Vagina (tissue), 2 donors: Measurements from ENCODE around the gene TMCC2. TPM values are rescaled to one million over a fixed set of nuclear protein-coding genes. Genes with fewer than 3 reads are reported as not detected.
A peak's percentile ranks its signal among the peaks of the same experiment; 100 is the strongest.
"Not testable (repeated sequence)": the region's sequence is repeated elsewhere in the genome, so short reads cannot be mapped to it uniquely, and the experiment has no call there.

Experiments
- DNase-seq, 2 donors: peaks; one replicate each; pipeline ENCODE4 v3.0.0-alpha.2; 2017; ENCODE audit errors: extremely low spot score in 2 of 2
- H3K27ac ChIP-seq: fragments of 200-600 bp; sonication (generic); one replicate; pipeline ENCODE4 v1.5.1; 2019
- H3K27me3 ChIP-seq: fragments of 200-600 bp; sonication (generic); one replicate; pipeline ENCODE4 v1.5.1; 2019
- H3K36me3 ChIP-seq, 2 donors: fragments of 200-600 bp; sonication (generic); one replicate each; pipeline ENCODE4 v1.5.1; 2017 to 2019
- H3K4me1 ChIP-seq: fragments of 200-600 bp; sonication (generic); one replicate; pipeline ENCODE4 v1.5.1; 2019
- H3K4me3 ChIP-seq, 2 donors: fragments of 200-600 bp; sonication (generic); 1 replicate in 1 of 2; 2 replicates in 1 of 2; pipeline ENCODE4 v1.5.1; 2016 to 2019
- H3K9me3 ChIP-seq: fragments of 200-600 bp; sonication (generic); one replicate; pipeline ENCODE4 v1.5.1; 2019
- POLR2A ChIP-seq, 2 donors: fragments of 450-650 bp; IDR thresholded peaks; one replicate each; pipeline ENCODE4 v1.6.1; 2017; ENCODE audit warnings: antibody characterized with exemption in 2 of 2, mild to moderate bottlenecking in 2 of 2, moderate library complexity in 2 of 2
- POLR2AphosphoS5 ChIP-seq, 2 donors: sonication (generic); formaldehyde crosslinking; IDR thresholded peaks; one replicate each; pipeline ENCODE4 v1.9.0; 2017; ENCODE audit warnings: antibody characterized with exemption in 2 of 2, mild to moderate bottlenecking in 2 of 2, low read depth in 1 of 2; ENCODE audit not compliant: insufficient read depth in 1 of 2
- intact Hi-C: fragments of 100-400 bp; cut with DNase I; formaldehyde crosslinking; loops from one replicate; pipeline ENCODE4 v1.15.1; 2023
- total RNA-seq: library from RNA; depleted of rRNA; stranded (reverse); fragments of >200 nt; gene quantifications from one replicate; pipeline ENCODE4 v1.2.3, GENCODE V29; 2016
- TF ChIP-seq, protein P1 (sequence below), 3 experiments: fragments of 450-650 bp in 2 of 3; fragments of 200-600 bp in 1 of 3; sonication (generic) in 1 of 3; IDR thresholded peaks; one replicate each; pipeline ENCODE4 v1.5.1; 2017 to 2019; ENCODE audit warnings: antibody characterized with exemption in 3 of 3, mild to moderate bottlenecking in 2 of 3, moderate library complexity in 2 of 3

Gene TMCC2
- total RNA-seq, 1 donor from 2014 or later: 4.9 TPM

DNA sequence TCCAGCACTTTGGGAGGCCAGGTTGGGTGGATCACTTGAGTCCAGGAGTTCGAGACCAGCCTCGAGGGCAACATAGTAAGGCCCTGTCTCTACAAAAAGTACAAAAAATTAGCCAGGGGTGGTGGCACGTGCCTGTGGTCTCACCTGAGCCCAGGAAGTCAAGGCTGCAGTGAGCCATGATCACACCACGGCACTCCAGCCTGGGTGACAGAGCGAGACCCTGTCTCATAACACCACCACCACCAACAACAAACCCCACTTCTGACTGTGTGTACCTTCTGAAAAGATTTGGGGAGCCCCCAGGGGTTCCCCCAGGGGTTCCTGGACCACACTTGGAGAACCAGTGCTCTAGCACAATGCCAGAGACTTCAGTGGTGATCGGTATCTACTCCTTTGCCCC lies 63.9 kb downstream of the TMCC2 start:
- H3K4me1 ChIP-seq: peaks cover 49% of the 10 kb centered on the region
- no peak overlapping the region for H3K27ac ChIP-seq
- TF ChIP-seq, protein P1, sequence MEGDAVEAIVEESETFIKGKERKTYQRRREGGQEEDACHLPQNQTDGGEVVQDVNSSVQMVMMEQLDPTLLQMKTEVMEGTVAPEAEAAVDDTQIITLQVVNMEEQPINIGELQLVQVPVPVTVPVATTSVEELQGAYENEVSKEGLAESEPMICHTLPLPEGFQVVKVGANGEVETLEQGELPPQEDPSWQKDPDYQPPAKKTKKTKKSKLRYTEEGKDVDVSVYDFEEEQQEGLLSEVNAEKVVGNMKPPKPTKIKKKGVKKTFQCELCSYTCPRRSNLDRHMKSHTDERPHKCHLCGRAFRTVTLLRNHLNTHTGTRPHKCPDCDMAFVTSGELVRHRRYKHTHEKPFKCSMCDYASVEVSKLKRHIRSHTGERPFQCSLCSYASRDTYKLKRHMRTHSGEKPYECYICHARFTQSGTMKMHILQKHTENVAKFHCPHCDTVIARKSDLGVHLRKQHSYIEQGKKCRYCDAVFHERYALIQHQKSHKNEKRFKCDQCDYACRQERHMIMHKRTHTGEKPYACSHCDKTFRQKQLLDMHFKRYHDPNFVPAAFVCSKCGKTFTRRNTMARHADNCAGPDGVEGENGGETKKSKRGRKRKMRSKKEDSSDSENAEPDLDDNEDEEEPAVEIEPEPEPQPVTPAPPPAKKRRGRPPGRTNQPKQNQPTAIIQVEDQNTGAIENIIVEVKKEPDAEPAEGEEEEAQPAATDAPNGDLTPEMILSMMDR (IDR thresholded peaks at IDR 0.05): no peak
- no peak for TF ChIP-seq POLR2AphosphoS5 (IDR thresholded peaks at IDR 0.05; ENCODE audit: insufficient read depth in 1 of 2, low read depth in 1 of 2)
- TF ChIP-seq POLR2A (IDR thresholded peaks at IDR 0.05): no peak
- H3K27me3 ChIP-seq: no peaks in the 10 kb centered on the region
- intact Hi-C loops: no loop called here
- H3K9me3 ChIP-seq: no peaks in the 10 kb centered on the region
- no peak overlapping the region for H3K4me3 ChIP-seq
- H3K36me3 ChIP-seq: no peaks in the 10 kb centered on the region
- no peak for DNase-seq

DNA sequence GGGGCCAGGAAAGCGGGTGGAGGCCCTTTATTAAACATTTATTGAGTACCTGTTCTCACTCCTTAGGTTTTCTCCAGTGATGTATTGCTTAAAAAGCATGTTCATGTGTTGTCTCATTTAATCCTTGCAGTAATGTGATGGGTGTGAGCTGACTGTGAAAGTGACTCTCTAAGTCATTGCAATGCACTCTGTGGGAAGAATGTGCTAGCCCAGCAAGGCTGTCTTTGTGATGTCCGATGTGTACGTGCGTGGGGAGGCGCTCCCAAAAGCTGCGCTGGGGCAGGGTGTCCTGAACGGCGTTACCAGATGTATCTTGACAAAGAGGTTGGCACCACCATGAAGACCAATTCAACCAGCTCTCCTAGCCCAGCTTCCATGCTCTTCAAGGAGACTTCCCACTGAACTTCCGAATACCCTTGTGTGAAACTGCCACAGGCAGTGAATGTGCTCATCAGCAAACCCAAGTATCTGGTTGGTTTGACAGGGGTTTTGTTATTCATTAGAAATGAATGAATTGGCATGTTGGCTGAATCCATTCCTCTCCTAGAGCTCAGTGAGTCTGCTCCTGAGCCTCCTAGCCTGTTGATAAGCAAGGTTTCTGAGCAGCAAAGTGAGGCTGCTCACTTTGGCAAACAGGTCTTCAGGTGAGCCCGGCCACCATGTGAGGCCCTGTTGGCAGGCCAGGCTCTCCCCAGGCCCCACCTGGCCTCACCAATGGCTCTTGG lies 65.8 kb downstream of the TMCC2 start:
- Histone ChIP-seq H3K27ac (peak overlapping the region; percentile 76), H3K36me3 (no peaks in the 10 kb centered on the region), H3K9me3 (no peaks in the 10 kb centered on the region), H3K4me3 (no peak overlapping the region), H3K27me3 (no peaks in the 10 kb centered on the region), H3K4me1 (peaks cover 29% of the 10 kb centered on the region)
- intact Hi-C loops: no loop called here
- no peak for DNase-seq
- TF ChIP-seq, protein P1 (IDR thresholded peaks at IDR 0.05): no peak
- no peak for TF ChIP-seq POLR2A (IDR thresholded peaks at IDR 0.05)
- TF ChIP-seq POLR2AphosphoS5 (IDR thresholded peaks at IDR 0.05; ENCODE audit: insufficient read depth in 1 of 2, low read depth in 1 of 2): no peak

DNA sequence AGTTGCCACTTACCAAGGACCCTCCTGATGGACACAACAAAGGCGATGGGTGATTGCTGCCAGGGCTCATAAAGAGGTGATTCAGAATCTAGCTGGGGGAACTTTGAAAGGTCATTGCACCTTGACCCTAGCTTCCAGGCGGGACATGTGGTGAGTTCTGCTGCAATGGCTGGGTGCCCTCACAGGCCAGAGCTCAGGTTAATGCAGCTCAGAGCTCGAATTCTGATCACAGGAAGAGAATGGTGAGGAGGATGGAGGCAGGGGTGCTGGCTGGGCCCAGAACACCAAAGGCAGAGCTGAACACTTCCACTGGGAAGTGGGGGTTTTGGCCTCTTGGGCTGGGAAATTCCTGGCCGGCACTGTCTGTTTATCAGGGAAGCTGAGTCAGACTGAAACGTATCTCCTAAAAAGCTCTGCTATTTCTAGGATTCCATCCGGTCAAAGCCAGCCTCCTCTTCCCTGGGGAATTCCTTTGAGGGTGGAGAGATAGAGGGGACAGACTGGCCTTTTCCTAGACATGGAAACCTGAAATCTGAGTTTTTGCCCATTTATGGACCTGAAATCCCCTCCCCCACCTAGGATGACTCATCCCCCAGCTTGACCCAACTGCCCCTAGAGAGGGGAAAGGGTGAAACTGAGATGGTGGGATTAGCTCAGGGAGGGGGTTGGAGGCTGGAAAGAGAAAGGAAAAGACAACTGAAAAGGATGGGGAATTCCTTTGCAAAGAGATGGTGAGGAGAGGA lies 66.6 kb downstream of the TMCC2 start:
- intact Hi-C loops: no loop called here

DNA sequence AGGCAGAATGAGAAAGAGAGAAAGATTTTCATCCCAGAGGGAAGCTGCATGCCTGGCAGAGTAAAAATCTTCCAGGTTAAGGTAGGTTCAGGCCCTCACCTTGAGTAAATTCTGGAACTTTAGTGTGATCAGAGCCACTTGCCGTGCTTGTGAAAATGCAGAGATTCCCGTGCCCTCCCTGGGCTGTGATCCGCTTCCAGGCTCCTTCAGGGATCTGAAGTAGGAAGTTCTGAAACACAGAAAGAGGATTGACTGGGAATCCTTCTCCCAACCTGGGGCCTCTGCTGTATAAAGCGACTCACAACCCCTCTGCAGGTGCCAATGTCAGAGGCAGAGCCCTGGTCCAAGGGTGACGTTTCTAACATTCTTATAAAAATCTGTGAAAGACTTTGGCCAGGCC lies 67.2 kb downstream of the TMCC2 start:
- Histone ChIP-seq H3K27ac (peak overlapping the region; percentile 76), H3K4me3 (no peak overlapping the region), H3K36me3 (no peaks in the 10 kb centered on the region), H3K9me3 (no peaks in the 10 kb centered on the region), H3K4me1 (peaks cover 29% of the 10 kb centered on the region), H3K27me3 (no peaks in the 10 kb centered on the region)
- TF ChIP-seq, protein P1 (IDR thresholded peaks at IDR 0.05): no peak
- TF ChIP-seq POLR2A (IDR thresholded peaks at IDR 0.05) (no peak), POLR2AphosphoS5 (IDR thresholded peaks at IDR 0.05; ENCODE audit: insufficient read depth in 1 of 2, low read depth in 1 of 2) (no peak)
- intact Hi-C loops: no loop called here
- DNase-seq: no peak

More for the DNA sequence above, 66.6 kb downstream of the TMCC2 start:
- TF ChIP-seq POLR2AphosphoS5 (IDR thresholded peaks at IDR 0.05; ENCODE audit: insufficient read depth in 1 of 2, low read depth in 1 of 2): peak; percentile 20 to 34
- TF ChIP-seq, protein P1 (IDR thresholded peaks at IDR 0.05): no peak
- TF ChIP-seq POLR2A (IDR thresholded peaks at IDR 0.05): no peak
- H3K27me3 ChIP-seq: no peaks in the 10 kb centered on the region
- H3K4me3 ChIP-seq: no peak overlapping the region
- H3K9me3 ChIP-seq: no peaks in the 10 kb centered on the region
- no peaks in the 10 kb centered on the region for H3K36me3 ChIP-seq
- peak overlapping the region; percentile 76 for H3K27ac ChIP-seq
- DNase-seq: no peak
- peaks cover 29% of the 10 kb centered on the region for H3K4me1 ChIP-seq

DNA sequence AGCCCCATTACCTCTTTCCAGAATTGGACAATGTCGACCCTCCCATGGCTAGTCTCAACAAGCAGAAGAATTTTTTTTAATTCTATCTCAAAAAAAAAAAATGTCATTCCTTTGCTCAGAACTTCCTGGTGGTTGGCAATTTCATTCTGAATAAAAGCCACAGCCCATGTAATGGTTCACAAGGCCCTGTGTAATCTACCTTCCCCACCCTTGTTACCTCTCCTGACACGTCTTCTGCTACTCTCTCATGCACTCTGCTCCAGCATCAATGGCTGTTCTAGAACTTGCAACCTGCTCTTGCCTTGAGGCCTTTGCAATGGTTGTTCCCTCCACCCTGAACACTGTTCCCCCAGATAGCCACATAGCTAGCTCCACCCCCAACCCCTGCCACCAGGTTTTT lies 68.4 kb downstream of the TMCC2 start:
- H3K36me3 ChIP-seq: no peaks in the 10 kb centered on the region
- no peak overlapping the region for H3K4me3 ChIP-seq
- H3K4me1 ChIP-seq: peaks cover 30% of the 10 kb centered on the region
- DNase-seq: no peak
- H3K27me3 ChIP-seq: no peaks in the 10 kb centered on the region
- H3K9me3 ChIP-seq: no peaks in the 10 kb centered on the region
- intact Hi-C loops: no loop called here
- H3K27ac ChIP-seq: no peak overlapping the region
- TF ChIP-seq POLR2AphosphoS5 (IDR thresholded peaks at IDR 0.05; ENCODE audit: insufficient read depth in 1 of 2, low read depth in 1 of 2) (no peak), POLR2A (IDR thresholded peaks at IDR 0.05) (no peak)
- TF ChIP-seq, protein P1 (IDR thresholded peaks at IDR 0.05): no peak

DNA sequence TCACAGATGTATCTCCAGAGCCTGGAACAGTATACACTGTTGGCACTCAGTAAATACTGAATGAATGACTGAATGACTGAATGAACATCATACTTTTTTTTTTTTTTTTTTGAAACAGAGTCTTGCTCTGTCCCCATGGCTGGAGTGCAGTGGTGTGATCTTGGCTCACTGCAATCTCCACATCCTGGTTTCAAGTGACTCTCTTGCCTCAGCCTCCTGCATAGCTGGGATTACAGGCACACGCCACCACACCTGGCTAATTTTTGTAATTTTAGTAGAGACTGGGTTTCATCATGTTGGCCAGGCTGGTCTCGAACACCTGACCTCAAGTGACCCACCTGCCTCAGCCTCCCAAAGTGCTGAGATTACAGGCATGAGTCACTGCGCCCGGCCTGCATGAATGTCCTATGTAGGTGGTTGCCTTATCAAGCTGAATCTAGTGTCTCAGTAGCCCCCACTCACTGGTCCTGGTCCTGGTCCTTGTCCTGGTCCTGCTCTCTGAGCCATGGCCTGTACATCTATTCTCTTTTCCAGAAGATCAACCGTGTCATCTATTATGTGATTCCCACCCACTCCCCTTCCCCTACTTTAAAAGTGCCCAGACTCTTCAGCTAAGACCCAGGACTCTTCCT lies 69.9 kb downstream of the TMCC2 start:
- peaks cover 35% of the 10 kb centered on the region for H3K4me1 ChIP-seq
- H3K36me3 ChIP-seq, DNase-seq, H3K27ac ChIP-seq, H3K4me3 ChIP-seq, H3K27me3 ChIP-seq, H3K9me3 ChIP-seq, intact Hi-C loops: not testable (repeated sequence)
